ENCODE data around the gene DEPDC5.
"Not testable (repeated sequence)": the region's sequence is repeated elsewhere in the genome, so short reads cannot be mapped to it uniquely, and the experiment has no call there.

DNA sequence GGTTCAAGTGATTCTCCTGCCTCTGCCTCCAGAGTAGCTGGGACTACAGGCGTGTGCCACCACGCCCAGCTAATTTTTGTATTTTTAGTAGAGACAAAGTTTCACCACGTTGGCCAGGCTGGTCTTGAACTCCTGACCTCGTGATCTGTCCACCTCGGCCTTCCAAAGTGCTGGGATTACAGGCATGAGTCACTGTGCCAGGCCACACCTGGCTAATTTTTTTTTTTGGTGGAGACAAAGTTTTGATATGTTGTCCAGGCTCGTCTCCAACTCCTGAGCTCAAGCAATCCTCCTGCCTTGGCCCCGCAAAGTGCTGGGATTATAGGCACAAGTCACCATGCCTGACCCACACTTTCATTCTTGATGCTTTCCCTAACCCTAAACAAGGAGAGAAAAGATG, 13.5 kb upstream of the DEPDC5 start:
- TF ChIP-seq FOXM1 (IDR thresholded peaks at IDR 0.05; ENCODE audit: borderline replicate concordance); BHLHE40 (IDR thresholded peaks at IDR 0.05; ENCODE audit: borderline replicate concordance); ARNT (IDR thresholded peaks at IDR 0.05); ZNF384 (IDR thresholded peaks at IDR 0.05); L3MBTL2 (conservative IDR thresholded peaks at IDR 0.05); SP1 (IDR thresholded peaks at IDR 0.05); TARDBP (IDR thresholded peaks at IDR 0.05); NFRKB (IDR thresholded peaks at IDR 0.05); PKNOX1 (IDR thresholded peaks at IDR 0.05); FOXK2 (IDR thresholded peaks at IDR 0.05); ELF4 (IDR thresholded peaks at IDR 0.05); FOXA1 (IDR thresholded peaks at IDR 0.05); CTBP1 (IDR thresholded peaks at IDR 0.05; ENCODE audit: borderline replicate concordance); SUZ12 (IDR thresholded peaks at IDR 0.05): not testable (repeated sequence)

Data from HEK293T (cell line).